Dermis microvascular lymphatic vessel endothelial cell (primary cell): ENCODE results near the gene KIF26A. TPM values are rescaled to one million over a fixed set of nuclear protein-coding genes. Genes with fewer than 3 reads are reported as not detected.
"Not testable (repeated sequence)": the region's sequence is repeated elsewhere in the genome, so short reads cannot be mapped to it uniquely, and the experiment has no call there.

Experiments
- DNase-seq, 2 donors: peaks; one replicate each; pipeline versions ENCODE4 v3.0.0 to v3.0.0-alpha.2; 2010; ENCODE audit warnings: low read depth in 2 of 2
- total RNA-seq: library from RNA; depleted of rRNA; stranded (reverse); fragments of >200 nt; gene quantifications from 2 replicates; pipeline ENCODE4 v1.2.1, GENCODE V29; 2014

KIF26A gene
- total RNA-seq, 1 donor from 2014 or later: 9.2 TPM

DNA sequence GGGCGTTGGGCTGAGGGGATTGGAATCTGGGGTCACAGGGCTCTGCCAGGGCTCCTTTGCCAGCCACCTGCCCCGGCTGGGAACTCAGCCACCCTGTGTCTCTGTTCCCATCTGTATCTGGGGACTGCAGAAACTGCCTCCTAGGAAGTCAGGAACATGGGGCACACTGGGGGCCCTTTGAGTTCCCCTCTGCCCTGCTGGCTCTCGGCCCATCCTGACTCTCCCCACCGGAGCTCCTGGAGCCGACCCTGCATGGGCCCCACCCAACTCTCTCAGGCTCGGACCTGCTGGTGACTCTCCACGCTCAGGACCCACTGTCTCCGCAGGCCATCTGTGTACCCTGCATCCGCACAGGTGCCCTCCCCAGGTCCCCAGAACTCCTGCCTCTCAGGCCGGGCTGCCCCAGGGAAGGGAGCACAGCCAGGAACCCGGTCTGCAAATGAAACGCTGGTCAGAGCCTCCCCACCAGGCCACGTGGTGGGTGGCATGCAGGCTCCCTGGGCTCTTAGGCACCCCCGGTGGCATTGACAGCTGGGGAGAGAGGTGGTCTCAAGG, 82.8 kb downstream of the KIF26A start:
- DNase-seq: no peak

DNA sequence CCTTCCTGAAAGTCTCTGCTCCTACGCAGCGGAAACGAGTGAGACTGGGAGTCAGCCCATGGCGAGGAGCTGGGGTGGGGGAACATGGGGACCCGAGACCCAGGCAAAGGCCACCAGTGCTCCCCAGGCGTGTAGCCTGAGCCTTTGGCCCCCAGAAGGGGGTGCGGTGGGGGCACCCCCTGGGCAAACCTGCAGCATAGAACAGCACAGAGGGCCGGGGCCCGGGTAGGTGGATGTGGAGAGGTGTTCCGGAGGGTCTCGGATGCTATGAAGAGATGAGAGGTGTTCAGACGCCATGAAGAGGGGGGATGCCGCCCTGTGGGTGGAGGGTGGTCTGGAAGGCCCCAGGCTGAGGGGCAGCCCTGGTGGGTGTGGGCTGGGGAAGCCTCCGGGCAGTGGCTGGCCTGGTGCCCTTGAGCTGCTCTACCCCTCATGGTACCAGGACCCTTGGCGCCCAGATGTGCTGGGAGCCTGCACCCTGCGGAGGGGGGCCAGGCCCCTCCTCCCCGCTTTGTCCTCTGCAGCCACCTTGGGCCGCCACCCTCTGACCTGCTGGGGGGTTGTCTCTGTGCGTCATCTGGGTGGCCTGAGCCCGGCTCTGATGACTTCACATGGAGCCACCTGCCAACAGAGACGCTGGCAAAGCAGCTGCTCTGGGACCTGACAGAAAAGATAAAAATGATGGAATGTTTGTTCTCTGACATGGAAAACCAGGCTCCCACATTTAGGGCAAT, 83.4 kb downstream of the KIF26A start:
- no peak for DNase-seq

DNA sequence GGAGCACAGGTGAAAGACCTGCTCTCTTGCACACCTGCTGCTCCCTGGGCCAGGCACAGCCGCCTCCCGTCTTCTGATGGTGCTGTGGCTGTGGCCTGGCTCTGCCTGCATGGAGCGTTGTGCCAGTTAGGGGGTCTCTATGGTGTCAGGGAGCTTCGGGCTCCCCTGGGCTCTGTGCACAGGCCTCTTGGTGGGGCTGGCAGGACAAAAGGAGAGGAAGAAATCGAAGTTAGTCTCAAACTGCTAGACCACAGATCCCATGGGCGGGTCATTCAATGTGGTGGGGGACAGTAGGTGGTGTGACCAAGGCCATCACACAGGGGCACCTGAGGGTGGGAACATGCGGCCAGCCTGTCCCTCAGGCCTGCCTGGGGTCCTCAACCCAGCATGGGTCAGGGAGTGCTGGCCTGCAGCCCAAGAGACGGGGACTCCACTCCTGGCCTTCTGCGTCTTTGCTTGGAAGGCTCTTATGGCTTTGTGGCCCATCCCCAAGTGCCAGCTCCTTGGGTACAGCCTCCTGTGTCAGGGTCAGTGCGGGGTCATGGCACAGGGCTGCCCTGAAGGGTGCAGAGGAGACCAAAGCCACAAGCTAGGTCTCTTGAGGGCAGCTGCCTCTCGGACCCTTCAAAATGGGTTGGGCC, 84.1 kb downstream of the KIF26A start:
- DNase-seq: no peak

DNA sequence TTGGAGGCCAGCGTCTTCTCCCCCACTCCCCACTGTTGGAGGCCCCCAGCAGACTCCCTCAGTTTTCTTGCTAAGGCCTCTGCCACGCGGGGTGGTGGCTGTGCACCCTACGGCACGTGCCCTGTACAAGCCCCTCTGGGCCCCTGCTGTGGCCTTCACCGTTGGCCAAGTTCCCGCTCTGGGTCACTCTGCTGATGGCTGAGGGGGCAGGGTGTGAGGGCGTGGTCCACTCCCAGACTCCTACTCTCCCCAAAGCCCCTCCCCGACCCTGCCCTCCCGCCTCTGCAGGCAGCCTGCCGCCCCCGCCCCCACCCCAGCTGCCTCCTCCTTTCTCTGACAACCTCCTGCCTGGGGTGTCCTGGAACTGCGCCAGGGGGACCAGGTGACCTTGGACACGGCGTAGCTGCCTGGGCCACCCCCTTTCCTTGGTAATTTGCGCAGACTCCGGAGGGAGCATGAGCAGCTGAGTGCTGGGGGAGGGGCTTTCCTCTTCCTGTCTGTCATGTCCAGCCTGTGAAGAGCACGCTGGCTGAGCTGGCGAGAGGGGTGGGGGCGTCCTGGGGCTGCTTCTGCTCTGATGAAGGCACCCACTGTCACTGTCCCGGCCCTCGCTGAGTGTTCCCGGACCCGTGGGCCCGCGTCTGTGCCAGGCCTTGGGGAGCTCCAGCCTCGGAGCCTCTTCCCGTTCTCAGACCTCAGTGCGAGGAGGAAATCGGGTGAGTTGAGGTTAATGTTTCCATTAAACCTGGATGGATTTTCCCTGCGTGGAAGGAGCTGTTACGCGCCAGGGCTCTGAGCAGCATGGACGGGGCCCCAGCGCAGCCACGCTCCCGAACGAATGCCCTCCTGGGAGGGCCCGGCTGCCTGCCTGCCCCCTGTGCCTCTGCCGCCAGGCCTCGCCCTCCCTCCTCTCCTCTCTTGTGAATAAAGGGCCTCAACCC, 85.0 kb downstream of the KIF26A start:
- peak in 1 of 2 donors; percentile 12 for DNase-seq

DNA sequence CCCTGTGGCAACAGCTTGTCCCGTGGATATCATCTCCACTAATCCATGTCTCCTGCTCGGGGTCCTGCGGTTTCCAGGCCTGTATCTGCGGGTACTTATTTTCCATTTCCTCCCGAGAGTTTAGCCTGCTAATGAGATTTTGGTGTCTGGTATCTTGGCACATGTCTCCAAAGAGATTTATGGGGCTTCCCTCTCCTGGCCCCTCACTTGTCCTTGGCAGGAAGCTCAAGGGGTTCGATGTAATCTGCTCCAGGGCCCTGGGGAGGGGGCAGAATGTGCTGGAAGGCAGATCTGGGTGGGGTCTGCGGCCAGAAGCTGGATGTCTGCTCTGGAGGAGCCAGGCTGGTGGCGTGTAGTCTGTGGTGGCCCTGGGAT, 85.7 kb downstream of the KIF26A start:
- DNase-seq: no peak

DNA sequence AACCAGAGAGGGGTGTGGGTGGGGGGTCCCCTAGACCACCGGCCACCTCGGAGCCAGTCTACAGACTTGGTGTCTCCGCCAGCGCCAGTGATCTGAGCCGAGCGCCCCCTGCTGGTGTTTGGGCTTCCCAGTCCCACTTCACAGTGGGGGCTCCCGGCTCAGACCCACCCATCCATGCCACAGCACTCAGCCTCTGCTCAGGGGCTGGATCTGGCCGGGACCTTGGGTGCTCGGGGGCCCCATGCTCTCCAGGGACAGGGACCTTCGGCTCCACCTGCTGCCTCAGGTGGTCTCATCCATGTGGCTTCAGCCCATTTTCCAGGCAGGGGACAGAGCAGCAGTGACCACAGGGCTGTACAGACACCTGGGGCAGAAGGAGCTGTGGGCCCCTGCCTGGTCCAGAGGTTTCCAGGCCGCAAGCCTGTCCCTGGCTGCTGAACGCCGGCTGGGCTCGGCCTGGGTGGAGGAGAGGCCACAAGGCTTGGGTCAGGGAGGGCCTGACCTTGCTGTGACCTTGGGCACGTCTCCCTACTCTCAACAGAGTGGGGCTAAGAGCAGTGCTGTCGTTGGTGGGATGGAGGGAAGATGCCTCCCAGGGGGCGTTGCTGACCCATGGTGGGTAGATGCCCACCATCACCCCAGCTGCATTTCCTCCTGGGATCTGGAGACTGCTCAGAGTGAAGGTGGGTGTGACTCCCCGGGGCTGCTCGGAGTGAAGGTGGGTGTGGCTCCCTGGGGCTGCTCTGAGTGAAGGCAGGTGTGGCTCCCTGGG, 86.3 kb downstream of the KIF26A start:
- DNase-seq: peak; percentile 3 to 38

DNA sequence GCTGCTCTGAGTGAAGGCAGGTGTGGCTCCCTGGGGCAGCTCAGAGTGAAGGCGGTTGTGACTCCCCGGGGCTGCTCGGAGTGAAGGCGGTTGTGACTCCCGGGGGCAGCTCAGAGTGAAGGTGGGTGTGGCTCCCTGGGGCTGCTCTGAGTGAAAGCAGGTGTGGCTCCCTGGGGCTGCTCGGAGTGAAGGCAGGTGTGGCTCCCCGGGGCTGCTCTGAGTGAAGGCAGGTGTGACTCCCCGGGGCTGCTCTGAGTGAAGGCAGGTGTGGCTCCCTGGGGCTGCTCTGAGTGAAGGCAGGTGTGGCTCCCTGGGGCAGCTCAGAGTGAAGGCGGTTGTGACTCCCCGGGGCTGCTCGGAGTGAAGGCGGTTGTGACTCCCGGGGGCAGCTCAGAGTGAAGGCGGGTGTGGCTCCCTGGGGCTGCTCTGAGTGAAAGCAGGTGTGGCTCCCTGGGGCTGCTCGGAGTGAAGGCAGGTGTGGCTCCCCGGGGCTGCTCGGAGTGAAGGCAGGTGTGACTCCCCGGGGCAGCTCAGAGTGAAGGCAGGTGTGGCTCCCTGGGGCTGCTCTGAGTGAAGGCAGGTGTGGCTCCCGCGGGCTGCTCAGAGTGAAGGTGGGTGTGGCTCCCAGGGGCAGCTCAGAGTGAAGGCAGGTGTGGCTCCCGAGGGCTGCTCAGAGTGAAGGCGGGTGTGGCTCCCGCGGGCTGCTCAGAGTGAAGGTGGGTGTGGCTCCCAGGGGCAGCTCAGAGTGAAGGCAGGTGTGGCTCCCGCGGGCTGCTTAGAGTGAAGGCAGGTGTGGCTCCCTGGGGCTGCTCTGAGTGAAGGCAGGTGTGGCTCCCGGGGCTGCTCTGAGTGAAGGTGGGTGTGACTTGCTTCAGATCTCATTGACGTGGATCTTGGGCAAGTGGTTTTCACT, 87.1 kb downstream of the KIF26A start:
- DNase-seq: not testable (repeated sequence)

DNA sequence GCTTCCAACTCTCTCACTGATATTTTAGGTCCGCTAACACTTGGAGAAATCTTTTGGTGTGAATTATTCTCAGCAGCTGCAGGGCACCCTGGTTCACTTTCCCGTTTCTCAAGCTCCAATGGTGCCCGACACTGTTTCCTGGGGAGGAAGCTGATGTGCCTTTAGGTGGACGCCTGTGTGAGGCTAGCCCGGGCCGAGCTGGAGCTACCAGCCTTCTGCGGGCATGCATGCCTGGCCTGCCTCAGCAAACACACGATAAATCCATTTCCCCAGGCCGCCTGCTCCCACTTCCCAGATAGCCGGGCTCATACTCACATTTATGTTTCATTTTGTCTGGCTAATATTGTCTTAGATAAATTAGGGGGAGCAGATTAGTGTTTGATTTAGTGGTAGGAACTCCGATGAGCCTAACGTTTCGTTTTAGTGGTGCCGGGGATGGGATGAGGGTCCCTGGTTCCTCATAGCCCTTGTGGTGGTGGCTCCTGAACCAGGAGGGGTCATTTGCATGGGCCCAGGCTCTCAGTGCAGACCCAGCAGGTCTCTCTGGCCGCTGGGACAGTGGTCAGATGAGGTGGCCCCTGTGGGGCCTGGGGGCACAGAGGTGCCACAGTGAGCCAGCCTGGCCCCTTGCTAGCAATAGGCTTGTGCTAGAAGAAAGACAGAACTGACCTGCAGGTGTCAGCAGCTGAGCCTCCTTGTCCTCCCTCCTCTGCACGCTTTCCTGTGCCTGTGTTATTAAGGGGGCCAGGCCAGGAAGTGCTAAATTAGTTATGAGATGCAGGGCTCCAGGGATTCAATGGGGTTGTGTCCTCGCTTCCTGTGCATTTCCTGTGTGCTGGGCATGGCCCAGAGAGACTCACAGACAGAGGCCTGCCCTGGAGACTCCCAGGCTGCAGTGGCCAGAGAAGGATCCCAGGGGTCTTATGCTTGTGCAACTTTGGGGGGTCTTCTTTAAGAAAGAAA, 88.3 kb downstream of the KIF26A start:
- no peak for DNase-seq

DNA sequence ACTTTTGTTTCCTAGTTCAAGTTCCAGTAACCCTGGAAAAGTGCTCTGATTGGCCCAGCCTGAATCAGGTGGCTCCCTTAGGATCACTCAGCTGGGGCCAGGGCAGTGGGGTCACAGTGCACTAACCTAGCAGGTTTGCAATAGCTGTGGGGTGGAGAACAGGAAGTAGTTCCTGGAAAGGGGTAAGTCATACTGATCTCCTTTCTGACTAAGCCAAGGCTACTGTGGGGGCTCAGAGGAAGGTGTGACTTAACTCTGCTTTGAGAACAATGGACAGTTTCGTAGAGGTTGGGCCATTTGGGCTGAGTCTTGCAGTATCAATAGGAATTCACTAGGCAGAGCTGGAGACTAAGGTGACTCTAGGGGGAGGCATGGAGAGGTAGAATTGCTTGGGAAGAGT, 89.4 kb downstream of the KIF26A start:
- DNase-seq: no peak

DNA sequence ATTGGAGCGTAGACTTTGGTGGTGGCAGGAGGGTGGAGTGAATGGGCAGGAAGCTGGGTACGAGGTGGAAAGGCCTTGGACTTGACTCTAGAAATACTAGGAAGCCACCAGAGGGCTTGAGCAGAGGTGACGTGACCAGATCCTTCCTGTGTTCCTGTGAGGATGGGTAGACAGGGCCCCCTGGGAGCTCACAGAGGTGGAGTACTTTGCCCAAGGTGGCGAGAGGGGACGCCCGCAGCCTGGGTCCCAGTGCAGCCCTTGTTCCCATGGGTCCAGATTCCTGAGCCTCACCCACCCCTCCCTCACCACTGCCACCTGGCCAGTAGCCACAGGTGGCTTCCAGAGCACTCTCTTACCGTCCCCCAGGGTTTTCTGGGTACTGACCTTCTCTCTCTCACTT, 89.8 kb downstream of the KIF26A start:
- DNase-seq: no peak

DNA sequence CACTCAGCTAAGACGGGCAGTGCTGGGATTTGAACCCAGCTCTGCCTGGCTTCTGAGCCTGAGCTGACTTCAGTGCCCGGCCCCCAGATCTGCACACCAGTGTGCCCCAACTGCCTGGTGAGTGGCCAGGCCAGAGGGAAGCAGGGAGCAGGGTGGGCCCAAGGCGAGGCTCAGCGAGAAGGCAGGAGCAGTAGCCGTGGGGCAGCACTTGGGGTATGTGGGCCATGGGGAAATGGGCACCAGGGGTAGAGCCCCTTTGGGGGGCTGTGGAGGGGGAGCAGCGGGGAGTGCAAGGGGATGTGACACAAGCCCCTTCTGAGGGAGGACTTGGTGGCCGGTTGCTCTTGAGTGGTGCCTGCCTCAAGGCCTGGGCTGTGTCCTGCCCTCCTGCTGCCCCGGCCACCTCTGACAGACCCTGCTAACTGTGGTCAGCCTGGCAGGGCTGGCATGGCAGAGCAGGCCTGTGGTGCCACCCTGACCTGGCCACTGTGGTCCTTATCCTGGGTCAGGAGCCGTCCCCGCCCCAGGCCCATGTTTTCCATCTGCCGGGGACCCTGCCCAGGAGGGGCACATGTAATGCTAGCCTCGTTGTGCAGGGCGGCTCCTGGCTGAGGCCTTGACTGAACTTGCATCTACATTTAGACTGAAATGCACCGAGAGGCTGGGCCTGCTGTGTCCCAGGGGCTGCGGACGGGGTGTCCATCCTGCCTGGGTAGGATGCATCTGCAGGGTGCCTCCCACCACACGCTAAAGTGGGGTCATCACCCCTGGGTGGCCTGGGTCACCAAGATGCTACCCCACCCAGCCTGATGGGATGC, 90.5 kb downstream of the KIF26A start:
- no peak for DNase-seq

DNA sequence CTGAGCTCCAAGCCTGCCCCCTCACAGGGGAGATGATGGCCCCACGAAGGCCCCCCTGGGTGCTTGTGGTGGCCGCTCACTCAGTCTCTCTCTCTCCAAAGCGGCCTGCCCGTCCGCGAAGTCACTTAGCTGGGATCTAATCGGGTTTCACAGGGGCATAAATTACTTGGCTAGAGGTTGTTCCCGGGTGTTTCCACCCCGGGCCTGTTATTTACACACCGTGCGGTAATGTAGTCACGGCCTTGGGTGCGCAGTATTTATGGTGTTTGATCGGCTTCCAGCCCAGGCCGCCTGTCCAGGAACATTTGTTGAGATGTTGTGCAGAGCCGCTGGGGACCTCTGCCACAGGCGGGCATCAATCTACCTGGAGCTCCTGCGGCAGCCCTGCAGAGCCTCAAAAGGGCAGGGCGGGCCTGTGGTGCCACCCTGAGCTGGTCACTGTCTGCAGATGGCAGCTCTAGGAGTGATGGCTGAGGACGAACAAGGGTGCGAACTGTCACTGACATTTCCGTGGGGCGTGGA, 91.2 kb downstream of the KIF26A start:
- DNase-seq: no peak

DNA sequence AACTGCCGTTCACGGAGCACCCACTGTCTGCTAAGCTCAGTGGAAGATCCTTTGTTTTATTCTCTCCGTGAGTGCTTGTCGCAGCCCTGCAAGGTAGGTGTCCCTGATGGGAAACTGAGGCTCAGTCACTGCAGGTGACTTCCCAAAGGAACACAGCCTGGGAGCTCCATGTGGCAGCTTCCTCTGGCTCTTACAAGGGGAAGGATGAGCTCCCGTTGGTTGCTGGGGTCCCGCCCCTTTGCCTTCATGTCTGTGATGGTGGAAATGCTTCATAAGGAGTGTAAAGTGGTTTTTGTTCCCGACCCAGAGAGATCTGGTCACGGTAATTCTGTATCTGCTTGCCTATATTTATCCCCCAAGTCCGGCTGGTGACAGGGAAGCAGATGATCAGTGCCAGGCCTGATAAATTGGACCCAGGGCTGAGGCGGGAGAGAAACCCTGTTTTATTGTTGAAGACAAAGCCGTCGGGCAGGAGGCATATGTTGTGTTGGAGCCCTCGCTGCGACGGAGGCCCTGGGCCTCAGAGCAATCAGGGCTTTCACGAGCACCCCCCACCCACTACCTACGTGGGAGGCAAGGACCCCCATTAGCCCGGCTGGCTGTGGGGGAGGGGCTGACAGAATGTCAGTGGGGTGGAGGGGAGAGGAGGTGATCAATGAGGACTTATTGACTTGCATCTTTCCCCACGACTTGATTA, 91.9 kb downstream of the KIF26A start:
- DNase-seq: no peak
